Measurements from ENCODE around the gene LIPT2.

Gene LIPT2

DNA sequence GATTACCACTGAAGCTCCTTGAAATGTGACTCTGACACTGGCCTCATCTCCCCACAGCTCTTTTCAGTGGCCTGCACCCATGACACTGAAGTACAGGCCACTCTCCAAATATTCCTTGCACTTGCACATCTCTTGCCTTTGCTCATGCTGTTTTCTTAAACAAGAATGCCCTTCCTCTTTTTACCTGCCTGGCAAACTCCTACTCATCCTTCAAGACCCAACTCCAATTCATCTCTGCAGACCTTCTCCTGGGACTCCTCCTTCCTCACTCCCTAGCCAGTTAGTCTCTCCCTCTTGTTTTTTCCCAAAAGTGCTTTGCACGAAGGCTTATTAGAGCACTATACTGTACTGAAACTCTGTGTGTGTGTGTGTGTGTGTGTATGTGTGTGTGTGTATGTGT, 28.8 kb downstream of the LIPT2 start:
- no peak for DNase-seq

DNA sequence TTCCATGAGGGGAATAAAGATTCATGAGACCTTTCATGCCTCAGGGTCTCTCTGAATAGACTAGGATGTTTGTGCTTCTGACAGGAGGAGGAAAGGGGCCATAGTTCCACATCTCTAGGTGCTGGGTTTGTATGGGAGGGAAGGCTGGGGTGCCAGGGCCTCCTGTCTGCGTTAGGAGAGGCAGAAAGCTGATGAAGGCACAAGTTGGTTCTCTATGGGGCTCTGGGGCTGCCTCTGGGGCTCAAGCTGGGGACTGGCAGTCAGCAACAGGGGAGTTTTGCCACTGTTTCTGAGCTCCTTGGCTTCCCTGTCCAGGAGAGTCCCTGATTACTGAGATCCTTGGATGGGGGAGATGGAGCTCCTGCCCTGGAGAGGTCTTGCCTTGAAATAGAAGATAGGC, 30.3 kb downstream of the LIPT2 start:
- no peak for DNase-seq

- DNase-seq = no peak
Observed at GRCh38 chr11:74462631-74463030, 30.9 kb downstream of the LIPT2 start.

- no peak for DNase-seq
Observed at GRCh38 chr11:74462009-74462408, 31.5 kb downstream of the LIPT2 start.

- no peak for DNase-seq
Observed at GRCh38 chr11:74460481-74461154, 32.9 kb downstream of the LIPT2 start.

- no peak for DNase-seq
Observed at GRCh38 chr11:74460065-74460464, 33.5 kb downstream of the LIPT2 start.

- DNase-seq = no peak
Observed at GRCh38 chr11:74459584-74459983, 33.9 kb downstream of the LIPT2 start.

DNA sequence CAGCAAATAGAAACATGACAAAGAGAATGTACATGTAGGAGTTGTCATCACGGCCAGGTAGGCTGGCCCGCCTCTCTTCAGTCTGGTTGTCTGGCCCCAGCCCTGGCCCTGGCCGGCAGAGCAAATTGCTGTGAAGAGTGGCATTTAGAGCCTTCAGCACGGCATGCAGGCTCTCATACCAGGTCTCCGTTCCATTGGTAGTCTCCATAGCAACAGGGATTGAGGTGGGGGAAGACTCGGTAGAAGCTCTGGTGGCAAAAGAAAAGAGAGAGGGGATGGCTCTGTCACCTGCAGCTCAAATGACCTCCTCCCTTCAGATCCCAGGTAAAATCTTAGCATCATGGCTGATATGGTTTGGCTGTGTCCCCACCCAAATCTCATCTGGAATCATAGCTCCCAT, 36.2 kb downstream of the LIPT2 start:
- DNase-seq = no peak

DNA sequence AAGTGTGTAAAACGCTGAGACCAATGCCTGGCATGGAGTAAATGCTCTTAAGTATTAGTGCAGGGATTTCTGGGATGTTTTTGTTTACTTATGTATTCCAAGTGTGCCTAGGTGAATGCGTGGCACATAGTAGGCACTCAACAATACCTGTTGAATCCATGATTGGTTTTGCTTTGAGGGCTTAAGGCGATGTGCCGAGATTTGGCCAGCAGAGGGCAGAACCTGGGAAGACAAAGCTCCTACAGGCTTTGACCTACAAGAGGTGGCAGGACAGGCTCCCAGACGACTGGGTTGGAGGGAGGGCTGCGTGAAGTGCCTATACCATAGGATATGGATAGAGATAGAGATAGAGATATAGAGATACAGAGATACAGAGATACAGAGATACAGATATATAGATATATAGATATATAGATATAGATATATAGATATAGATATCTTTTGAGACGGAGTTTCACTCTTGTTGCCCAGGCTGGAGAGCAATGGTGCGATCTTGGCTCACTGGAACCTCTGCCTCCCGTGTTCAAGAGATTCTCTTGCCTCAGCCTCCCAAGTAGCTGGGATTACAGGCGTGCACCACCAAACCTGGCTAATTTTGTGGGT, 40.0 kb downstream of the LIPT2 start:
- DNase-seq = no peak

DNA sequence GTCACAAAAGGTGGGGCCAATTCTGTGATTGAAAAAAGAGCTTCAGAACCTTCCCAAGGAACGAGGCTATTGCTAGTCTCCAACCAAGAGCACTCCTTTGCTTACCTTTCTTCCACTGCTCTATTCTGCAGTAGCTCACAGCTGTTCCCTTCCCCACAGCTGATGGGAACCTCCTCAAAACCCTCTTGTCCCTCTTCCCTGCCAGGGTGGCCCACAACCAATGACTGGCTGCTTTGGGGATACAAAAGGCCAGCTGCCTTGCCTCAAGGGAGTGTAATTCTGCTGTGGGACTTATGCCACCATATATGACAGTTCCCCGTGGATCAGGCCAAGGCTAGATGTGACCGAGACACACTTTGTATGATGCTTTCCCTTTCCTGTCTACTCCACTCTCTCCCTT, 41.2 kb downstream of the LIPT2 start:
- no peak for DNase-seq

DNA sequence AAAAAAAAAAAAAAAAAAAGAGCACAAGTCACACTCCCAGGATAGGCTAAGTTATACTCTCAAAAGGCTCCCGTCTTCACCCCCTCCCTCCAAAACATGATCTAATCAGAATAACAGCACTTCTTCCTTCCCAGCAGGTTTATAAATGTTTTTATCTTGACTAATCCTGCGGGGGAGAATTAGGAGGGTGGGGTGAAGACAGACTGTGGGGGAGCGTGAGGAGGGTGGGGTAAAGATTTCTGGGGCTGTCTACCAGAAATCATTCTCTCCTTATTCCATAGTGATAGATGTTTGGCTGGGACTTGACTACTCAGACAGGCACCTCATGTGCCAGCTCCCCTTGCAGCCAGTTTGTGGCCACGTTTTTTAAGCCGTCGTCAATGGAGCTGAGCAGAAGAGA, 43.2 kb downstream of the LIPT2 start:
- no peak for DNase-seq

- DNase-seq = peak; percentile 78
Observed at GRCh38 chr11:74449369-74449931, 44.1 kb downstream of the LIPT2 start.

DNA sequence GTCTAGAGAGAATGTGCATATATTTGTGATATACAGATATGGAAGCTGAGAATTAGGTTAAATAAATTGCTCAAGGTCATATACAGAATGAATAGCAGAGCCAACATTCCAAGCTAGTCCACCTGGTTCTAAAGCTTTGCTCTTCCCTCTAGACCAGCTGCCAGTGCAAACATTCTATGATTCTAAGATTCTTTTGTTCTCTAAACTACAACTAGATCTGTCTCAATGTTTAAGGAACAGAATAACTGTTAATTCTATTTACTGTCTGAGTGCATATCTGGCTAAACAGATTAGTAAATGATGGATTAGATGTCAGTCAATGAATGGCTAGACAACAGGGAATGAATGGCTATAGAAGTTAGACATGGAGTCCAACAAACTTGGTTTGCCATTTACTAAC, 45.8 kb downstream of the LIPT2 start:
- no peak for DNase-seq

GRCh38 chr11:74446532-74446938, 47.0 kb downstream of the LIPT2 start:
- DNase-seq = no peak

DNA sequence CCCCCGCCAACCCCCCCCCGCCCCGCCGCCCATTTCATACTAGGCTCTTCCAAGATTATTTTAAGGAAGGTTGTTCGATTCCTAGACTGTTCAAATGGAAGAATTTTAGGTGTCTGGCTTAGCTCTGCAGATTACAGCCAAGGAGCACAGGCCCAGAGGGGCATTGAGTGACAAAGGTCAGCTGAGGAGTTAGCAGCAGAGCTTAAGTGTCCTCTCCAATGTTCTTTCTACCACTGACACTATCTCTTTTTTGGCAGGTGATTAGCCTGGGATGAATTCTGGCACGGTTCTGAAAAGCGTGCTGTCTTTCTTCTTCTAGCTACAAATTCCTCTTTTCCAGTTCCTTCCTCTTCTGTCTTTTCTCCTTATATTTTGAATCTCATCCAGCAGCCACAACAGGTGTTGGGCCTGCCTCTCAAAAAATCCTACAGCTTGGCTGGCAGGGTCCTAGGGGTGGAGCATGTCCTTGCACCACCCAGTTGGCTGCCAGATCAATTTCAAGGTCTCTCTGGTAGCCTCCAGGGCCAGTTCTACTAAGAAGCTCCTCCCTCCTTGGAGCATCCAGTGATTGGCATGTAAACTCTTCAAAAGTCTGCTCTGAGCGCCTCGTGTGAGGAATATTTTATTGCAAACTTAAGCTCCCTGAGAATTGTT, 49.2 kb downstream of the LIPT2 start:
- no peak for DNase-seq

DNA sequence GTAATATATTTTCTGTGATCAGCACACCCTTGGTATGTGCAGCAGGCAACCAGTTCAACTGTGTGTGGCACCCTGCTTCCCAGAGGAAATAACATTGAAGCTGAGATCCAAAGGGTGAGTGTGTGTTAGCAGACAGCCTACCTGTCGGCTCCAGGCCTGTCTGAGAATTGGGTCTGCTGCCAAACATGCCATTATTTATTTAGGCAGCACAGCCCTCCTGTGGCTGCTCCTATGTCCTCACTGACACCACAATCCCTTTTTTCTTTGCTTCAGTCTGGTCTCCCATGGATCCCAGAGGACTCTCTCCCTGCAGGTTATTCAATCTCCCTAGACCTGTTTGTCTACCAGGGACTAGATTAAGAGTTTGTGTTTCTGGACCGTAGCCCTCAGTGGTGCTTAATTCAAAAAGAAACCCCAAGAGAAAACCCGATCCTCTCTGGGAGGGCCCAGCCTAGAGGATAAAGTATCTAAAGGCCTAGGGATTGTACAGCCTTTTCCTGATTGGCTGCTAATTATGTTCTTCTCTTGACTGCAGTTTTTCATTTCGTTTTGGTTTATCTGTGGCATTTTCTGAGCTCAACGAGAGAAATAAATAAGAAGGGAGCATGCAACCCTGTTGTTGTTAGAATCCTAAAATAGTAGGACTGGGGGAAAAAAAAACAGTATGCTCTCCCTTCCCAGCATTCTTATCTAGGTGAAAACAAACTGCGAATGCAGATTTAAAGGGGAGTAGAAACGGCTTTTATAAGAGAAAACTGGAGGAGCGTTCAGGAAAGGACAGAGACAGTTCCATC, 50.3 kb downstream of the LIPT2 start:
- peak; percentile 81 for DNase-seq

DNA sequence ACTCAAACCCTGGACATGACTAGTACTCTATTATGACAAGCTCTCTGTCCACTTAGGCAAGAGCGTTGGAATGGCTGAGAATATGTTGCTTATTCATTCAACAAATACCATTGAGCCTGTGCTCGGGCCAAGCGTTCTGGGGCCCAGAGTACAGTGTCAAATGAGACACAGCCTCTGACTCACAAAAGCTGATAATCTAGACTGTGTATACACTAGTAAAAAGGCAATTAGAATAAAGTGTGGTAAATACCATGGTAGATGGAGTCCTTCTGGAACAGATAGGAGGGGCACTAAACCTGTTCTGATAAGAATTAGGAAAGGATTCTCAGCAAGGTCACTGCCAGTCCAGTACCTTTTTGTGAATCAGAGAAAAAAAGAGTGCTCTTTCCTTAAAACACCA, 50.9 kb downstream of the LIPT2 start:
- DNase-seq = no peak

Measured in NCI-H2081 treated with DMSO at 0.1 percent for 48 hours (cell line).